GM21786 (cell line): ENCODE data around the gene ACTRT3.

Experiments
- ATAC-seq: cut with Tn5 transposase; IDR thresholded peaks from one replicate; pipeline ENCODE4 v1.9.1; 2021; ENCODE audit not compliant: unreplicated experiment

ACTRT3 gene

DNA sequence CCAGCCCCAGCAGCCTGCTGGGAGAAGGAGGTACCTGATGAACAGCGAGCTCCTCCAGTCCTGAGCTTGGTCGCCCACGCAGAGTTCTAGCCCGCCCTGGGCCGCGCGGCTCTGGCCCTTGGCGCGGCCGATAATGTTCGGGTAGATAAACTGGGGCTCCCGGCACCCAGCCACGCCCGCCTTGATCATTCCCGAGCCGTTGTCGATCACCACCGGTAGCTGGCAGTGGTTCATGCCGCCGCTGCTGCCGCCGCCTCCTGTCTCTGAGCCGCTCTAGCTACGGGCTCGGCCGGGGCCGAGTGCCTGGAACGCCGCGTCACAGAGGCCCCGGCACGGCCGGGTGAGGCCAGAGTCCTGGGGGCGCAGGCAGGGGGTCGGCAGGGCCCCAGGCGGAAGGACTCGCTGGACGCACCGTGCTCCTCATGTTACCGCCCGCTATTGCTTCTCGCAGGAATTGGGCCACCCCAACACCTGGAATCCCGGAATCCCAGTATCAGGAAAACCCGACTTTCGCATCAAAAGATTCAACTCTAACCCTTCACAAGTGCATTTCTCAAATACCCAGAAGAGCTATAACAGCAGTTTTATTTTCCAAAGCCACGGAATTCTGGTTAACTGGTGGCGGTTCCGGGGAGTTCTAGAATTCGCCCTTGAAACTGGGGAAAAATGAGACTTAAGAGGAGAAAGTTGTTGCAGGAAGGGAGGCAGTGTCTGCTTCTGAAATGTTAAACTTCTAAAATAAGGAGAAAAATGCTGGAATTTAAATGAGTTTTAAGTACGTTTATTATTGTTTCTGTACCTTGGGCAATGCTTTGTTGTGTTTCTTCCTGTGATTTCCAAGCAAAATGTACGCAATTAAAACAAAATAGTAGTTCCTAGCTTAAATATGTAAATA, at the start of gene ACTRT3:
ACTRT3 (minus strand) TSS at position 275 of the 895 bp plus-strand sequence; CDS start at position 234, 41 bp downstream.
- peak; percentile 23 for ATAC-seq

GRCh38 chr3:169818316-169818715, 49.0 kb upstream of the ACTRT3 start:
- ATAC-seq, result no peak

DNA sequence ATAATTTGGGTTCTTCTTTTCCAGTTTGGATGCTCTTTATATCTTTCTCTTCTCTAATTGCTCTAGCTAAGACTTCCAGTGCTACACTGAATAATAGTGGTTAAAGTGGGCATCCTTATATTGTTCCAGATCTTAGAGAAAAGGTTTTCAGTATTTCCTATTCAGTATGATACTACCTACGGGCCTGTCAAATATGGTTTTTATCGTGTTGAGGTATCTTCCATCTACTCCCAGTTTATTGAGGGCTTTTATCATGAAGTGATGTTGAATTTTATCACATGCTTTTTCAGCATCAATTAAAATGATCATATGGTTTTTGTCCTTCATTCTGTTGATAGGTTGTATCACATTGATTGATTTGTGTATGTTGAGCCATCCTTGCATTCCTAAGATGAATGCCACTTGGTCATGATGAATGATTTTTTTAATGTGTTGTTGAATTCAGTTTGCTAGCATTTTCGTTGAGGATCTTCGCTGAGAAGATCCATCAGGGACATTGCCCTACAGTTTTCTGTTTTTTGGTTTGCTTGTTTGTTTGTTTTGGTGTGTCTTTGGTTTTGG, 46.3 kb upstream of the ACTRT3 start:
- ATAC-seq, result no peak

GRCh38 chr3:169813757-169814517, 44.6 kb upstream of the ACTRT3 start:
- peak; percentile 84 for ATAC-seq

DNA sequence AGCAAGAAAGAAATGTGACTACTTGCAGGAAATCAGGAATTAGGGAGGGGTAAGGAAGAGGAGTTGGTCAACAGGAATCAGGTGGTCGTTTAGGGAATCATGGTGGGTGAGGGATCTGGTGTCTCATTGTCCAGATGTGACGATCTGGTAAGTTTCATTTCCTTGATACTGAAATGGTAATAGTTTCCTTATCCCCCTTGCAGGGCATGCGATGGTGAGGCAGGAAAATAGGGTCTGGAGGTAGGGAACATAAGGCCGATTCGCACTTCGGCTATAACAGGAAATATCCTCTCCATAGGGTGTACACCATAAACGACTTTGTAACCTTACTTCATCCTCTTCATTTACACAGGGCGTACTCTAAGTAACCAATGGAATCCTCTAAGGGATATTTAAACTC, 43.9 kb upstream of the ACTRT3 start:
- no peak for ATAC-seq

GRCh38 chr3:169812332-169813235, 43.2 kb upstream of the ACTRT3 start, which contains the start of the genes LRRC34 and LRRIQ4:
TSS of gene LRRC34 (minus strand) at chr3:169812904. CDS start at chr3:169812548, 356 bp downstream.
TSS of gene LRRIQ4 (plus strand) at chr3:169812870. CDS start at chr3:169821922, 9,052 bp downstream.
- peak; percentile 58 for ATAC-seq

GRCh38 chr3:169811631-169812331, 42.4 kb upstream of the ACTRT3 start:
- ATAC-seq, result peak; percentile 2

DNA sequence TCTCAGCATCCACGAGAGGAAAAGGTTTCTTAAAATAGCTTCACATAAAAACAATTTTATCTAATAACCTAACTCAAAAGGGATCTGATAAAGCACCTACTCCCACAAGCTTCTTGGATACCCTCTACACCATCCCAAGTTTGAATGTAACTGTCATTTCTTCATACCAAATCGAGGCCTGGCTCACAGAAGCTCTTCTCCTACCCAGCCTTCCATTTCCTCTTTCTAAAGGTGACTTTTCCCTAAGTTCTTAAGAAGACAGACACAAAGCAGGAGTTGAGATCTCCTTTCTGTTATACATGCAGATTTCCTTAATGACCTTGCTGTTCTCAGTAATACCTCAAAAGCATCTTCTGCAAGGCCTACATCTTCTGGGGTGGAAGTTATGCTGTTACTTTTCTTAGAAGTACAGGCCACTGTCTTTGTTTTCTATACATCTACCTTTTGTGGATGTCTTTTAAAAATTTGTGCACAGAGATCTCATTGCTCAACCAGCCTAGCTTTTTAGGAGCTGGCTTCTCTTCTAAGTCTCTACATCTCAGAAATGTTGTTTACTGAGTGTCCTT, 40.0 kb upstream of the ACTRT3 start:
- ATAC-seq, result no peak

GRCh38 chr3:169804681-169805080, 35.3 kb upstream of the ACTRT3 start:
- no peak for ATAC-seq

- no peak for ATAC-seq
These were observed 23.0 kb upstream of the ACTRT3 start for GRCh38 chr3:169792359-169792758.

DNA sequence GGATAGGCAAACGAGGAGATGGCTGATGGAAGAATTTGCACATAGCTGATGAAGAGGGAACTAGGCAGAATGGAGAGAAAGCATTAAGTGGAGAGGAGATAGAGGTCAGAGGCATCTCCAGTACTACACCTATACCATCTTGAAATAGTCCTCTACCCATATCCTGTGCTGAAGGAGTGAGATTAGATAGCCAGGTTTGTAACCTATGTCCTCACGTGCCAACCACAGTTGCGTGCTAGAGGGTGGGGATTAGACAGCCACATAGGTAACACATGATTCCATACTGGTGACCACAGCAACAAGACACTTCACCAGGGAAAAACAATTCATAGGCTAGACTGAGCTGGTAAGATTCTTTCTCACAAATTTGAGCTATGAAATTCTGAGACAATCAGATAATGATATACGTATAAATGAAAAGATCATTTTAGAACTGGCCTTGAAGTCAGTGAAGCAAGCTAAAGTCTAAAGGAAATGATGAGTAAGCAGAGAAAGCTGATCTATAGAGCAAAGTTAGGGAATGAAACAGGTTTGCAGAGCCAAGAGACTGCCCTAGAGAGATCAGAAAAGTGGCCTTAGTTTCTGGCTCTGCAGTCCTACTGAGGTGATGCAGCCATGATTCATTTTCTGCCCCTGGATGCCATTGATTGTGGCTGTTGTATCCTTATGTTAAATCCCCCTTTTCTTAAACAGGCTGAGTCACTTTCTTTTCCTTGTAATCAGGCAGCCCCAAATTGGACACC, 21.5 kb upstream of the ACTRT3 start:
- ATAC-seq, result no peak

GRCh38 chr3:169790219-169790618, 20.9 kb upstream of the ACTRT3 start:
- no peak for ATAC-seq

DNA sequence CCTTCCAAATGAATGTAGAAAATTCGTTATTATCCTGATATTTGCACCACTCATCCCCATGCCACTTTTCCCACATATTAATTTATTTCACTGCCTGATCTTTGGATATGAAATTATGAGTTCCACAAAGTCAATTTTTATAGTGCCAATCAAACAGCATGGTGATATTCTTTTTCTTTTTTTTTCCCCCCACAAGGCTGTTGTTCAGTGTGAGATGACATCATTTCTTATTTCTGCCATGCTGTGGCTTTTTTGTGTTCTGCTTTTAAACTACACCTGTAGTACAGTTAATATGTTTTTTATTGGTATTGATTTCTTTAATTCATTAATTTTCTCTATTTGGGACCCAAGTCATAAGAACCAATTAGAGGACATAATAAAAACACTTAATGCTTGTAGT, 18.4 kb upstream of the ACTRT3 start:
- no peak for ATAC-seq

DNA sequence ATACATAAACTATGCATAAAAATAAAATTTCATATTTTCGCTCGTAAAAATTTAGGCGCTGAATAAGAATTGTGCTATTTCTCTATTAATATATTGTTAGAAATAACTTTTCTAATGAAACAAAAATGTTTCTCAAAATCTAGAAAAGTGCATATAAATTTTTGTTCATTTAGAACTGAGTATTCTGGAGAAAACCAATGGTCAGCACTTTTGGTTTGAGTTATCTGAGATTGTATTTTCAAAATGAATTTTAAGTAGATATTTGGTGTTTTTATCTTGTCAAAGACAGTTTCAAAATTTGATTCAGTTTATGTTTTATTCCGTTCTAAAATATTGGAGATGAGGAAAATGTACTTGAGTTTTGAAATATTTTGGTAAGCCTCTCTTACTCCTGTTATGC, 17.8 kb upstream of the ACTRT3 start:
- no peak for ATAC-seq

GRCh38 chr3:169781209-169781855, 12.0 kb upstream of the ACTRT3 start:
- no peak for ATAC-seq

DNA sequence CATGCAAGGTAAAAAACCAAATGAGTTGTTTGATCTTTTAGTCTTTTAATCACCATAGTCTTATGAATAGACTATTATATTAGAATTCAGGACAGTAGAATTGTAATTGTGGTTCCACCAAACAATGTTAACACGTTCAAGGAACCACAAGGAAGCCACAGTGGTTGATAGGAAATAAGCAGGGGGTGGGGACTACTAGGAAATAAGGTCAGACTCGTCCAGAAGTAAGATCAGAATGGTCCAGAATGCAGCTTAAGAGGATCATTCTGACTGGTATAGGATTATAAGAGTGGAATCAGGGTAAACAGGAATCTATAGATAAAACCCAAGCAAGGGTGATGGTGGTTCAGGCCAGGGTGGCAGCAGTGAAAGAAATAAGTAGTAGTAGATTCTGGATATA, 11.4 kb upstream of the ACTRT3 start:
- ATAC-seq, result no peak

- ATAC-seq, result no peak
These were observed 8.5 kb upstream of the ACTRT3 start for GRCh38 chr3:169777822-169778221.

GRCh38 chr3:169774186-169774585, 4.8 kb upstream of the ACTRT3 start:
- no peak for ATAC-seq
